Measurements from ENCODE around the gene ZSWIM1. TPM values are rescaled to one million over a fixed set of nuclear protein-coding genes. Genes with fewer than 3 reads are reported as not detected.
A peak's percentile ranks its signal among the peaks of the same experiment; 100 is the strongest.

Gene ZSWIM1
- polyA plus RNA-seq (2013, experiment 1 of 2): 8.7 TPM
- polyA plus RNA-seq (2013, experiment 2 of 2): 9.0 TPM

DNA sequence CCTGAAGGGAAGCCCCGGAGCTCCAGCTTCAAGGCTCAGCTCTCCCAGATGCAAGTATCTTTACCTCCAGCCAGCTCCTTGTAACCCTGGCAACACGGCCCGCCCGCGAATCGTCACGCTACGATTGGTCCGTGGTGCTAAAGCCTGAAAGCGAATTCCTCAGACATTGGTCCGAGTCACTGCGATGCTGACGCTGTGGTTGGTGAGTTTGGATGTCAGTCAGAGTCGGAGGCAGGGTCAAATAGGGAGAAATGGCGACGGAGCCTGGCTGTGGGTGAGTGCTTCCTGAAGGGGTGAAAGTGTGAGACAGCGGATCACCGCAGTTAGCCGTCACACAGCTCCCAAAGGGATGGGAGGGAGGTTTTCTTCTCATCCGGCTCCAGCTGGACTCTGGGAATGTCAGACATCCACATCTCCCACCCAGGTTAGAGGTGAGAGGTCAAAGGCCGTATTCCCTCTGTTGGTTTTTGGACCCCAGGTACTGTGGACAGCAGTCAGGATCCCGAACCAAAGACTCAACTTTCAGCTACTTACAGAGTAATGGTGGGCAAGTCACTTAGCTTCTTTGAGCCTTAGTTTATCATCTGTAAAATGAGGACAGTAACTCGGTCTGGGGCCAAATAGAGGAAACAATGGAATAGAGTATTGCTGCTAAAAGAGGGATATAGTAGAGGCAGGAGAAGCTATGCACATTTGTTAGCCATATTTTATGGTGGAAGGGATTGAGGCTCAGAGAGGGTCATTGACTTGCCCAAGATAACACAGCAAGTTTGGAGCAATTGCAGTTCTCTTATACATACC is at the start of gene ZSWIM1:
Gene ZSWIM1 (plus strand): TSS at position 240 of the 801 bp plus-strand sequence. CDS start 1,366 bp downstream, outside the sequence.
- peak within 1 kb of the TSS; percentile 59 to 80 for H3K4ac ChIP-seq (ENCODE audit: low read depth in 1 of 2, low read length in 2 of 2)
- H2BK12ac ChIP-seq (ENCODE audit: low read length in 2 of 2): no peak within 1 kb of the TSS
- H3K27ac ChIP-seq (ENCODE audit: low read length, poor library complexity, severe bottlenecking): peak within 1 kb of the TSS; percentile 28
- H3K27me3 ChIP-seq (ENCODE audit: control insufficient read depth in 1 of 2, insufficient read depth in 1 of 2, low read length in 2 of 2): no peaks in the 10 kb centered on the region
- peak within 1 kb of the TSS; percentile 74 for H2AK5ac ChIP-seq (ENCODE audit: low read length, severe bottlenecking)
- H3K9me3 ChIP-seq (ENCODE audit: control insufficient read depth, low read length): no peaks in the 10 kb centered on the region
- no peak within 1 kb of the TSS for H2BK5ac ChIP-seq (ENCODE audit: low read depth, low read length, poor library complexity, severe bottlenecking)
- peak within 1 kb of the TSS; percentile 94 for H3K9ac ChIP-seq (ENCODE audit: low read length)
- peak within 1 kb of the TSS; percentile 96 for H4K8ac ChIP-seq (ENCODE audit: low read length)
- peak within 1 kb of the TSS; percentile 89 for H3K4me2 ChIP-seq (ENCODE audit: low read length, poor library complexity, severe bottlenecking)
- peak within 1 kb of the TSS; percentile 30 for H2AFZ ChIP-seq (ENCODE audit: low read depth, low read length)
- peak within 1 kb of the TSS; percentile 12 for H2BK15ac ChIP-seq (ENCODE audit: low read depth, poor library complexity, severe bottlenecking)
- H3K36me3 ChIP-seq (ENCODE audit: control insufficient read depth in 1 of 2, insufficient read depth in 2 of 2, low read depth in 1 of 2, low read length in 2 of 2): peaks cover 35 to 38% of the 10 kb centered on the region in 2 experiments
- H3K18ac ChIP-seq (ENCODE audit: low read depth in 1 of 2, low read length in 2 of 2): peak within 1 kb of the TSS; percentile 55 to 91
- peak within 1 kb of the TSS; percentile 20 for H2BK120ac ChIP-seq (ENCODE audit: low read depth, low read length)
- H3K14ac ChIP-seq (ENCODE audit: low read length in 2 of 2): peak within 1 kb of the TSS in 1 of 2 experiments; percentile 85
- H3K23ac ChIP-seq (ENCODE audit: low read length in 2 of 2): no peak within 1 kb of the TSS
- H4K91ac ChIP-seq (ENCODE audit: low read length): peak within 1 kb of the TSS; percentile 55
- DNase-seq: peak; percentile 99
- H3K4me3 ChIP-seq (ENCODE audit: insufficient read depth in 1 of 2, low read depth in 1 of 2, low read length in 2 of 2): peak within 1 kb of the TSS; percentile 80 to 89
- peaks cover 18% of the 10 kb centered on the region for H3K4me1 ChIP-seq (ENCODE audit: control insufficient read depth, insufficient read depth, low read depth, low read length)
- H3K79me1 ChIP-seq (replicated peaks; ENCODE audit: low read length, poor library complexity, severe bottlenecking): peaks cover 12% of the 10 kb centered on the region
- 2% methylated on average over 23 of the region's 23 CpGs for WGBS

DNA sequence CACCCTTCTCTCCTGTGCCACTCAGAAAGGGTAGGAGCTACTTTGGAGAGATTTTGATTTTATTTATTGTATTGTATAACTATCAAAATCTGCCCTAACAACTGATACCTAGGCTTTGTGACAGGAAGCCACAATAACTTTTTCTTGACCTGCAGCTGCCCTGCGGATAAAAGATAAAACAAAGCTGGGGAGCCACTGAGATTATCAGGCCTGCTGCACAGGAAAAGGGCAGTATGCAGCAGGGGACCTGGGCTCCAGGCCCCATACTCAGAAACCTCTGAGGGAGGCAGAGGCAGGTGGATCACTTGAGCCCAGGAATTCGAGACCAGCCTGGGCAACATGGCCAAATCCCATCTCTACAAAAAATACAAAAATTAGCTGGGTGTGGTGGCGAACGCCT is 48.4 kb upstream of the ZSWIM1 start:
- Histone ChIP-seq H2BK120ac (ENCODE audit: low read depth, low read length) (no peak overlapping the region), H2AFZ (ENCODE audit: low read depth, low read length) (no peak overlapping the region), H3K4me2 (ENCODE audit: low read length, poor library complexity, severe bottlenecking) (no peak overlapping the region), H4K91ac (ENCODE audit: low read length) (no peak overlapping the region), H3K23ac (ENCODE audit: low read length in 2 of 2) (no peak overlapping the region), H2BK12ac (ENCODE audit: low read length in 2 of 2) (peak overlapping the region in 1 of 2 experiments; percentile 87), H2BK15ac (ENCODE audit: low read depth, poor library complexity, severe bottlenecking) (no peak overlapping the region), H3K36me3 (ENCODE audit: control insufficient read depth in 1 of 2, insufficient read depth in 2 of 2, low read depth in 1 of 2, low read length in 2 of 2) (peaks cover 8 to 23% of the 10 kb centered on the region in 2 experiments), H3K79me1 (replicated peaks; ENCODE audit: low read length, poor library complexity, severe bottlenecking) (peaks cover 9% of the 10 kb centered on the region), H3K4me1 (ENCODE audit: control insufficient read depth, insufficient read depth, low read depth, low read length) (peaks cover 16% of the 10 kb centered on the region), H3K9ac (ENCODE audit: low read length) (peak overlapping the region; percentile 95), H3K4me3 (ENCODE audit: insufficient read depth in 1 of 2, low read depth in 1 of 2, low read length in 2 of 2) (peak overlapping the region in 1 of 2 experiments; percentile 87), H3K9me3 (ENCODE audit: control insufficient read depth, low read length) (no peaks in the 10 kb centered on the region), H2BK5ac (ENCODE audit: low read depth, low read length, poor library complexity, severe bottlenecking) (no peak overlapping the region), H2AK5ac (ENCODE audit: low read length, severe bottlenecking) (peak overlapping the region; percentile 62), H3K18ac (ENCODE audit: low read depth in 1 of 2, low read length in 2 of 2) (no peak overlapping the region), H3K27me3 (ENCODE audit: control insufficient read depth in 1 of 2, insufficient read depth in 1 of 2, low read length in 2 of 2) (no peaks in the 10 kb centered on the region), H3K14ac (ENCODE audit: low read length in 2 of 2) (no peak overlapping the region), H3K27ac (ENCODE audit: low read length, poor library complexity, severe bottlenecking) (no peak overlapping the region), H3K4ac (ENCODE audit: low read depth in 1 of 2, low read length in 2 of 2) (no peak overlapping the region), H4K8ac (ENCODE audit: low read length) (peak overlapping the region; percentile 81)
- WGBS: 84% methylated on average over 3 of the region's 4 CpGs
- no peak for DNase-seq

DNA sequence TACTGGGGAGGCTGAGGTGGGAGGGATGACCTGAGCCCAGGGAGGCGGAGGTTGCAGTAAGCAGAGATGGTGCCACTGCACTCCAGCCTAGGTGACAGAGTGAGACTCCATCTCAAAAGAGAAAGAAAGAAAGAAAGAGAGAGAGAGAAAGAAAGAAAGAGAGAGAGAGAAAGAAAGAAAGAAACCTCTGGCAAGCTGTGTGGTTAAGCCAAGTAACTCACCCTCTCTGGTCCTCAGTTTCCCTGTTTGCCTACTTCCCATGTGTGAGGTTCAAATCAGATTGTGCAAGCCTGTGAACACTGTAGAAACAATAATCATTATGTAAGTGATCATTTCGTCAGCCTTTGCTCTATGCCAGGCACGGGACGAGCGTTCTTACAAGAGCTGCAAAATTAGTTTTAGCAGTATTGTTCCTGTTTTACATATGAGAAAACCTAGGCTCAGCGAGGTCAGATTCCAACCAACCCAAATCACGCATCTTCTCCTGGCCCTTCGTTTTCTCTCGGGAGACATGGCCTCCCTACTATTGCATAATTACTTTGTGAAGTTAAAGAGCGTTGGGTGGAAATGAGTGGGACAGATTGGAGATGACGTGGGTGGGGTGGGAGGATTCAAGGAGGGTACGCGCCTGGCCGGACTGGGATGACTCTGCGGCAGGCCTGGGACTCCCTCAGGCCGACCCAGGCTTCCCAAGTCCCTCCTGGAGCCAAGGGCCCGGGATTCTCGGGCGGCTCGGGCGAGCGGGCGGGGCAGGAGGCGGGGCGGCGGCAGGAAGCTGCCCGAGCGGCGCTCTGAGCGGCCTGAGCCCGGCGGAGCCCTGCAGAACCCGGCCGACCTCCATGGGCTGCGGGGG is 47.8 kb upstream of the ZSWIM1 start, which contains the start of gene SNX21:
Gene SNX21 (plus strand): TSS at position 770 of the 853 bp plus-strand sequence. CDS start 121 bp downstream, outside the sequence.
- H3K9me3 ChIP-seq (ENCODE audit: control insufficient read depth, low read length): no peaks in the 10 kb centered on the region
- peak within 1 kb of the TSS; percentile 96 for H4K8ac ChIP-seq (ENCODE audit: low read length)
- no peak within 1 kb of the TSS for H2AK5ac ChIP-seq (ENCODE audit: low read length, severe bottlenecking)
- WGBS: 10% methylated on average over 29 of the region's 35 CpGs
- H3K18ac ChIP-seq (ENCODE audit: low read depth in 1 of 2, low read length in 2 of 2): peak within 1 kb of the TSS; percentile 79 to 98
- peak within 1 kb of the TSS; percentile 98 for H2BK120ac ChIP-seq (ENCODE audit: low read depth, low read length)
- H4K91ac ChIP-seq (ENCODE audit: low read length): peak within 1 kb of the TSS; percentile 98
- H3K36me3 ChIP-seq (ENCODE audit: control insufficient read depth in 1 of 2, insufficient read depth in 2 of 2, low read depth in 1 of 2, low read length in 2 of 2): peaks cover 9 to 28% of the 10 kb centered on the region in 2 experiments
- peak within 1 kb of the TSS in 1 of 2 experiments; percentile 40 for H3K23ac ChIP-seq (ENCODE audit: low read length in 2 of 2)
- H3K14ac ChIP-seq (ENCODE audit: low read length in 2 of 2): peak within 1 kb of the TSS in 1 of 2 experiments; percentile 76
- H2BK12ac ChIP-seq (ENCODE audit: low read length in 2 of 2): peak within 1 kb of the TSS; percentile 5 to 87
- H3K4me1 ChIP-seq (ENCODE audit: control insufficient read depth, insufficient read depth, low read depth, low read length): peaks cover 16% of the 10 kb centered on the region
- peak within 1 kb of the TSS; percentile 95 for H3K9ac ChIP-seq (ENCODE audit: low read length)
- peak within 1 kb of the TSS; percentile 99 for H2BK15ac ChIP-seq (ENCODE audit: low read depth, poor library complexity, severe bottlenecking)
- H3K27ac ChIP-seq (ENCODE audit: low read length, poor library complexity, severe bottlenecking): peak within 1 kb of the TSS; percentile 74
- H3K4me3 ChIP-seq (ENCODE audit: insufficient read depth in 1 of 2, low read depth in 1 of 2, low read length in 2 of 2): peak within 1 kb of the TSS; percentile 81 to 87
- peak; percentile 97 for DNase-seq
- H3K4ac ChIP-seq (ENCODE audit: low read depth in 1 of 2, low read length in 2 of 2): peak within 1 kb of the TSS; percentile 74 to 88
- no peaks in the 10 kb centered on the region for H3K27me3 ChIP-seq (ENCODE audit: control insufficient read depth in 1 of 2, insufficient read depth in 1 of 2, low read length in 2 of 2)
- peak within 1 kb of the TSS; percentile 32 for H2AFZ ChIP-seq (ENCODE audit: low read depth, low read length)
- peak within 1 kb of the TSS; percentile 92 for H3K4me2 ChIP-seq (ENCODE audit: low read length, poor library complexity, severe bottlenecking)
- peaks cover 9% of the 10 kb centered on the region for H3K79me1 ChIP-seq (replicated peaks; ENCODE audit: low read length, poor library complexity, severe bottlenecking)
- peak within 1 kb of the TSS; percentile 69 for H2BK5ac ChIP-seq (ENCODE audit: low read depth, low read length, poor library complexity, severe bottlenecking)
